Adipose tissue (tissue), 3 donors: ENCODE data around the gene KRTAP21-1. TPM values are rescaled to one million over a fixed set of nuclear protein-coding genes. Genes with fewer than 3 reads are reported as not detected.

ENCODE experiments used
- polyA plus RNA-seq, 3 donors: library from polyadenylated mRNA; stranded (reverse); fragments of 200-250 nt; gene quantifications; one replicate each; pipeline ENCODE4 v1.2.3, GENCODE V29; 2013
- donor health status: healthy with polysubstance abuse.
- donor health status: Bipolar disorder and iron deficiency.
- donor health status: healthy.

The KRTAP21-1 gene
- polyA plus RNA-seq, 3 donors: not detected

Other genes with a start within 250 kb of the KRTAP21-1 start
- gene KRTAP19-6, start 213.6 kb downstream of the KRTAP21-1 start, polyA plus RNA-seq: not detected
- not detected for gene KRTAP19-7, start 194.1 kb downstream of the KRTAP21-1 start, polyA plus RNA-seq
- gene KRTAP22-2, start 165.0 kb downstream of the KRTAP21-1 start, polyA plus RNA-seq: not detected
- gene KRTAP6-3, start 163.0 kb downstream of the KRTAP21-1 start, polyA plus RNA-seq: not detected
- not detected for gene KRTAP6-2, start 156.5 kb downstream of the KRTAP21-1 start, polyA plus RNA-seq
- not detected for gene KRTAP22-1, start 154.3 kb downstream of the KRTAP21-1 start, polyA plus RNA-seq
- gene KRTAP6-1, start 141.5 kb downstream of the KRTAP21-1 start, polyA plus RNA-seq: not detected
- not detected for gene KRTAP20-1, start 139.0 kb downstream of the KRTAP21-1 start, polyA plus RNA-seq
- gene KRTAP20-4, start 134.8 kb downstream of the KRTAP21-1 start, polyA plus RNA-seq: not detected
- not detected for gene KRTAP20-2, start 120.2 kb downstream of the KRTAP21-1 start, polyA plus RNA-seq
- not detected for gene KRTAP20-3, start 112.6 kb downstream of the KRTAP21-1 start, polyA plus RNA-seq
- gene KRTAP21-3, start 36.7 kb downstream of the KRTAP21-1 start, polyA plus RNA-seq: not detected
- gene KRTAP21-2, start 8.2 kb downstream of the KRTAP21-1 start, polyA plus RNA-seq: not detected
- not detected for gene KRTAP8-1, start 57.8 kb upstream of the KRTAP21-1 start, polyA plus RNA-seq
- gene KRTAP7-1, start 74.3 kb upstream of the KRTAP21-1 start, polyA plus RNA-seq: not detected
- gene KRTAP11-1, start 126.2 kb upstream of the KRTAP21-1 start, polyA plus RNA-seq: under 1 TPM in 1 of 3 donors, not detected in 2; 0.56 TPM